ENCODE measurements around the gene UMAD1. TPM values are rescaled to one million over a fixed set of nuclear protein-coding genes. Genes with fewer than 3 reads are reported as not detected.
A peak's percentile ranks its signal among the peaks of the same experiment; 100 is the strongest.

UMAD1 gene
- total and polyA plus RNA-seq, 10 donors: 7.6 to 21.2 (median 14.2) TPM

- WGBS, 5 donors: 7 to 10% (median 8%) methylated on average over 22 of the region's 22 CpGs
- TF ChIP-seq POLR2AphosphoS5 (IDR thresholded peaks at IDR 0.05) (no peak), POLR2A (IDR thresholded peaks at IDR 0.05) (no peak), CTCF (IDR thresholded peaks at IDR 0.05 in 8 of 11, conservative IDR thresholded peaks at IDR 0.05 in 3 of 11) (no peak)
- intact Hi-C loops (cut with DNase I; ENCODE audit: low total_unique reads): no loop called here
Observed at GRCh38 chr7:7641129-7641663, 644 bp downstream of the UMAD1 start.

GRCh38 chr7:7642081-7642480 is 1.5 kb downstream of the UMAD1 start:
- peaks cover 0 to 22% (median under 1%) of the 10 kb centered on the region in 6 donors for H3K36me3 ChIP-seq
- no peak for DNase-seq

More at GRCh38 chr7:7641129-7641663, 644 bp downstream of the UMAD1 start:
- peak overlapping the region; percentile 88 to 99 (median 94) for H3K27ac ChIP-seq
- no peak for DNase-seq
- H3K9me3 ChIP-seq: peaks cover 0 to 3% (median 0%) of the 10 kb centered on the region in 8 donors
- no peaks in the 10 kb centered on the region for H3K27me3 ChIP-seq (replicated peaks in 1 of 7)
- H3K4me3 ChIP-seq: peak overlapping the region; percentile 74 to 95 (median 85)
- H3K36me3 ChIP-seq: peaks cover 0 to 31% (median 6%) of the 10 kb centered on the region in 6 donors
- peaks cover 10 to 44% (median 28%) of the 10 kb centered on the region in 6 donors for H3K4me1 ChIP-seq

GRCh38 chr7:7647495-7648036 is 7.0 kb downstream of the UMAD1 start:
- TF ChIP-seq POLR2AphosphoS5 (IDR thresholded peaks at IDR 0.05) (no peak), CTCF (IDR thresholded peaks at IDR 0.05 in 8 of 11, conservative IDR thresholded peaks at IDR 0.05 in 3 of 11) (no peak)
- Histone ChIP-seq H3K4me3 (no peak overlapping the region), H3K27ac (no peak overlapping the region), H3K27me3 (replicated peaks in 1 of 7) (no peaks in the 10 kb centered on the region), H3K36me3 (peaks cover 0 to 11% (median 0%) of the 10 kb centered on the region in 6 donors), H3K9me3 (peaks cover 0 to 8% (median 0%) of the 10 kb centered on the region in 8 donors), H3K4me1 (peaks cover 0 to 15% (median 1%) of the 10 kb centered on the region in 6 donors)
- intact Hi-C loops (cut with DNase I; ENCODE audit: low total_unique reads): no loop called here
- WGBS, 5 donors: 72 to 92% (median 80%) methylated on average over 5 to 6 of the region's 6 CpGs
- no peak for DNase-seq

More at GRCh38 chr7:7642081-7642480, 1.5 kb downstream of the UMAD1 start:
- 93 to 95% (median 95%) methylated on average over 6 of the region's 6 CpGs for WGBS, 5 donors
- Histone ChIP-seq H3K4me3 (peak overlapping the region in 3 of 8 donors; percentile 74 to 89 (median 88)), H3K27ac (no peak overlapping the region), H3K9me3 (peaks cover 0 to 8% (median 0%) of the 10 kb centered on the region in 8 donors), H3K4me1 (peaks cover 10 to 44% (median 28%) of the 10 kb centered on the region in 6 donors), H3K27me3 (replicated peaks in 1 of 7) (no peaks in the 10 kb centered on the region)
- intact Hi-C loops (cut with DNase I; ENCODE audit: low total_unique reads): no loop called here
- TF ChIP-seq POLR2AphosphoS5 (IDR thresholded peaks at IDR 0.05) (no peak), CTCF (IDR thresholded peaks at IDR 0.05 in 8 of 11, conservative IDR thresholded peaks at IDR 0.05 in 3 of 11) (no peak), POLR2A (IDR thresholded peaks at IDR 0.05) (no peak)

- no peak overlapping the region for H3K4me3 ChIP-seq
- H3K9me3 ChIP-seq: peaks cover 0 to 8% (median 0%) of the 10 kb centered on the region in 8 donors
- peaks cover 0 to 22% (median 0%) of the 10 kb centered on the region in 6 donors for H3K4me1 ChIP-seq
- intact Hi-C loops (cut with DNase I; ENCODE audit: low total_unique reads): no loop called here
- 94 to 100% (median 97%) methylated on average over 2 of the region's 2 CpGs for WGBS, 5 donors
- TF ChIP-seq POLR2A (IDR thresholded peaks at IDR 0.05) (no peak), CTCF (IDR thresholded peaks at IDR 0.05 in 8 of 11, conservative IDR thresholded peaks at IDR 0.05 in 3 of 11) (no peak), POLR2AphosphoS5 (IDR thresholded peaks at IDR 0.05) (no peak)
- no peak for DNase-seq
- no peak overlapping the region for H3K27ac ChIP-seq
- no peaks in the 10 kb centered on the region for H3K27me3 ChIP-seq (replicated peaks in 1 of 7)
- peaks cover 0 to 3% (median 0%) of the 10 kb centered on the region in 6 donors for H3K36me3 ChIP-seq
Observed at GRCh38 chr7:7650682-7651206, 10.2 kb downstream of the UMAD1 start.
